LNCAP (cell line): ENCODE measurements around the gene KPNA1.

Source experiments
- CTCF ChIP-seq: fragments of 450-650 bp; IDR thresholded peaks from 2 replicates; pipeline ENCODE4 v1.5.1; 2017; ENCODE audit warnings: mild to moderate bottlenecking

Gene KPNA1

DNA sequence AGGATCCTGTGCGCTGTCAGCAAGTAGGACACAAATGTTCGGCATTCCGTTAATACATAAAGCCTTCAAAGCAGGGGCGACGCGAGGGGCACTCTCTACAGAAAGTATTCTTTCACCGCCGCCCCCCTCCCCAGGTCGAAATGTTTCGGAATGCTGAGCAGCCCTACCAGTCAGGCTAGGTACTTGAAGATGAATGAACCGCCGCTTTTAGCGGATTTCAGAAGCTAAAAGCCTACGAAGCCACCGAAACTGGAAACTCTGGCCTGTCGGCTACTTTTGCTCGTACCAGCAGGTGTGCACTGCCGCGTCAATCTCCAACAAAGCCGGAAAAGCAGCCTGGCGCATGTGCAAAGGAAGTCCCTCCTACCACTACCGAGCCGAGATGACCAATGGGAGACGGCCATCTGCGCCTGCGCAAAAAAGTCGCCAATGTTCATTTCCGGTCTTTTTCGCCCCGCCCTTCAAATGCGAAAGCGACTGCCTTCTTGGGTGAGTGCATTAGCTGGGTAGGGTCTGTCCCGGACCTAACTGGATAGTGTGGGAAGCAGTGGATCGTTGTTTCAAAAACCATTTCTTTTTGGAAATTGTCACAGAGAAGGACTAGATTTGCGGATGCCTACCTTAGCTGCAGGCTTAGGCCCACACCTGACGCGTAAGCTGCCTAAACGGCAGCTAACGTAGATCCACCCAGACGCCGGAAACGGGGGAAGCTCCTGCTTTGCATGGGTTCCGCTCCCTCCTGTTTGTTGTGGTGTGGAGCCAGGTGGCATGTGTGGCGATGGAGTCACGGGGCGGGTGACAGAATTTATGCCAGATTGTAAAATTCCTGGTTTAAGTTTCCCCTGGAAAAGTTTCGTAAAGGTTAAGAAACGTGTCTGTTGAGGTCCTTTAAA is 98.7 kb downstream of the KPNA1 start, which contains the start of gene WDR5B:
Gene WDR5B, minus strand, starts transcription at position 301 of the 893 bp plus-strand sequence. CDS start 534 bp downstream, outside the sequence.
- TF ChIP-seq CTCF = no peak

GRCh38 chr3:122415104-122415744 is 99.5 kb downstream of the KPNA1 start:
- TF ChIP-seq CTCF = no peak

DNA sequence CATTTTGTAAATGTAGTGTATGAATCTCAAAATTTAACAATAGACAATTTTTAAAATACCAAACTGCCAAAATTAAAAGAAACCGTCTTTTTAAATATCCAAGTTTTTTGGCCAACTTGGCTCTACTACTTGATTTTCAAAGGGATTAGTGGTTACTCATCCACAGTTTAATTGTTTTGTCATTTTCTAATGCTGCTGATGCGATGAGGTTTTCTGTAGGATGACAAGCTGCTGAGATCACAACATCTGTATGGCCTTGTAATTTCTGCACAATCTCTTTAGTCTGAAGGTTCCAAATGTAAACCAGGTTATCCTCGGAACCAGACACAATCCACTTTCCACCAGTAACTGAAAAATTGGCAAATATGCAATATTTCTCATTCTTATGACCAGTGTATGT is 100.3 kb downstream of the KPNA1 start:
- no peak for TF ChIP-seq CTCF

DNA sequence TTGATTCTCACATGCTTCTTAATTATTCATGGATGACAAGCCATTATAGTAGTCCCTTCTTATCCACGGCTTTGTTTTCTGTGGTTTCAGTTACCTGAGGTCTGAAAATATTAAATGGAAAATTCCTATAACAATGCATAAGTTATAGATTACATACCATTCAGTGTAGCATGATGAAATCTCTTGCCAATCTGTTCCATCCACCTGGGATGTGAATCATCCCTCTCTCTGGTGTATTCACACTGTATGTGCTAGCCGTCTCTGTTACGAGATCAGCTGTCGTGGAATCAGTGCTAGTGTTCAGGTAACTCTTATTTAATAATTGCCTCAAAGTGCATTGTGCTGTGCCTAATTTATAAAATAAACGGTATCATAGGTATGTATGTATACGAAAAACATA is 104.1 kb downstream of the KPNA1 start:
- no peak for TF ChIP-seq CTCF

DNA sequence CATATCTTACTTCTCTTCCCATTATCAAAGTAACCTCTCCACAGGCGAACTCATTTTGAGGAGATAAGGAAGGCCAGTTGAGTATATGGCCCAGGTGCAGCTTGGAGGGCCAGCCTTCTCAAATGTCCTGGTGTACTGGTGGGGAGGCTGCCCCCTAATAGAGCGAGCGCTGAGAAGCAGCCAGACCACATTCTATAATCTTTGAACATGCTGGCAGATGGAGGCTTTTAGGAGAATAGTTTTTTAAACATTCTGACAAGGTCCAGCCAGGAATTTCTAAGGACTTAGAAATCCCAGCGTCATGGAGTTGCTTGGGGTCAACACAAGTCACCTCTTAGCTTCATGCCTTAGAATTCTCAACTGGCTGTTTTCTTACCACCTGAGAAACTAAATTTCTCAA is 104.6 kb downstream of the KPNA1 start:
- TF ChIP-seq CTCF = no peak

- TF ChIP-seq CTCF = no peak
Observed at GRCh38 chr3:122409446-122409845, 105.3 kb downstream of the KPNA1 start.

DNA sequence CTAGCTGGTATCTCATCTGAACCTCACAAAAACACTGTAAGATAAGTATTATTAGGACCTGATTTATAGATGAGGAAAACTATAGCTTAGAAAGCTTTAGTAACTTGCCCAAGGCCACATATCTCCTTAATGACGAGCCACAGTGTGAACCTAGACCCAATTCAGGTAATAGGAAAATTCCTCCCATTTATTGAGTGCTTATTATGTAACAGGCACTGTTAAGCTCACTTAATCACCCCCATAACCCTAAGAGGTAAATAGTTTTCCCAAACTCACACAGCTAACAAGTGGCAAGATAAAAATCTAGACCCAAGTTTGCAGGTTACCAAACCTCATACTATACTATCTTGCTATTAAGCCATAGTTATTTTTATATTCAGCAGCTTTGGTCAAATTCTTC is 106.8 kb downstream of the KPNA1 start:
- no peak for TF ChIP-seq CTCF
